ENCODE measurements around the gene TMEM273.

TMEM273 gene

DNA sequence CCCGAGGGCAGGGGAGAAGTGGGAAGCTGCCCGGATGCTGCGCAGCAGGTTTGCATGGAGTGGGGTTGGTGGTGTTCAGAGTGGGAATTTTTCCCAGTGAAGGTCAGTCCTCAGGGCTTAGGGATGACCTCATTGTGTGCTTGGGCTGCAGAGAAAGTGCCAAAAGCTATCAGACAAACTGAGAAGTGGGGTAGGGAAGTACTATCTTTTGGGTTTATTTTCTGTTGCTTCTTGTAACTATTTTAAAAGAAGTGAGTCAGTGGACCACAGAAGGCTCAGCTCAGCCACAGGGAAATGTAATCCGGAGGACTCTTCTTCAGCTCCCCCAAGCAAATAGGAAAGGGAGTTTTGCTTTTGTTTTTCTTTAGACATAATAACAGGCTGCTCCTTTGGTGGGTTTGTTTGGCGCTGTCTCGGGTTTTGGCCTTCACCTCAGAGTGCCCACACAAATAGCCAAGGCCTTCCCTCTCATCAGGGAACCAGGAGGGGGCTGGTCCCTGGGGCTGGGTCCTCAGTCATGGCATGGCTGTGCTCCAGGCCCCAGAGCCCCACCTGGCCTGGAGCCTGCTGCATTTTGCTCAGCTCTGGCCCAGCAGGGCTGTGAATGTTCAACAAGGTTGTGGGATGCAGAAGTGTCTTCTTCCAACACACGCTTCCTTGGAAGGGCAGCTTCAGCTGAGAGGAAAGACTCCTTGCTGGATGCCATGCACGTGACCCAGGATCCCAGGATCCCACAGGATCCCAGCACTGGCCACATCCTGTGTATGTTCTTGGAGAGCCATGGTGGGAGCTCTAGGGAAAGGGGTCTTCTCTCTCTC lies 49.0 kb downstream of the TMEM273 start:
- DNase-seq, result no peak

- DNase-seq, result no peak
Observed at GRCh38 chr10:49138361-49138891, 49.8 kb downstream of the TMEM273 start.

DNA sequence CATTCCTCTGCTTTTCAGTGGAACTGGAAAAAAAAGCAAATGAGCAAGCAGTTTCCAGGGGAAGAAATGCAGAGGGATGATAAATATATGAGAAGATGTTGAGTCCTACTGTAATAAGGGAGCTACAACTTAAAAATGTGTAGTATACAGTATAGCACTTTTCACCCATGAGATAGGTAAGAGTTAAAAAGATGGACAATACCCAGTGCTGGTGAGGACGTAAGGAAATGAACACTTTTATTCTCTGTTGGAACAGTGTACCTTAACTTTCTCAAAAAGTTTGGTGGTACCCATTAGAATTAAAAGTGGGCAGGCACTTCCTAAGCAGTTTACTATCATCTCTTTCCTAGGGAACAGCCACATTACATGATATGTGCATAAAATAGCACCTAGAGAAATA lies 51.7 kb downstream of the TMEM273 start:
- no peak for DNase-seq

GRCh38 chr10:49135575-49136313 lies 52.4 kb downstream of the TMEM273 start:
- no peak for DNase-seq

DNA sequence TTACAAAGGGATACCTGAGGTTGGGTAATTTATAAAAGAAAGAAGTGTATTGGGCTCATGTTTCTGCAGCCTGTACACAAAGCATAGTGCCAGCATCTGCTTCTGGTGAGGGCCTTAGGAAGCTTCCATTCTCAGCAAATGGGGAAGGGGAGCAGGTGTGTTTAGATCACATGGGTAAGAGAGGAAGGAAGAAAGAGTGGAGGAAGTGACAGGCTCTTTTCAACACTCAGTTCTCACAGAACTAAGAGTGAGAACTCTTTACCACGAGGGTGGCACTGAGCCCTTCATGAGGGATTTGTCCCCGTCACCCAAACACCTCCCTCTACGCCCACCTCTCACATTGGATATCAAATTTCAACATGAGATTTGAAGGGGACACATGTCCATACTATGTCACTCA lies 53.9 kb downstream of the TMEM273 start:
- no peak for DNase-seq

GRCh38 chr10:49133706-49134248 lies 54.4 kb downstream of the TMEM273 start, which contains the start of gene FAM170B:
Gene FAM170B (minus strand): TSS chr10:49134021. CDS start chr10:49133918, 103 bp downstream.
- DNase-seq, result no peak

DNA sequence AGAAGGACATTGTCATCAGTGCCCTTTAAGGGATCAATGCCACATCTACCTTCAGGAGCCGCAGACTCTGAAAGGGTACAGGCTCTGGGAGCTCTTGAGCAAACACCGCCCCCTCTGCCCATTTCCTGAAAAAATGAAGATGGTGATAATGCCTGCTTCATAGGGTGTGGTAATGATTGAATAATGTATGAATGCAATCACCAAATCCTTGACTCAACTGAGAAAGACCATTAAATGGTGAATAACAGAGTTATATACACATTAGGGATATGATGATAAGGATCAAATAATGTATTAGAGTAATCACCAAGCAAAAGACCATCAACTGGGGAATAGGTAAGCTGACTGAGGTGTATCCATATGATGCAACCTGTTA lies 55.8 kb downstream of the TMEM273 start:
- DNase-seq, result no peak

- DNase-seq, result no peak
Observed at GRCh38 chr10:49131507-49132361, 56.5 kb downstream of the TMEM273 start.

- no peak for DNase-seq
Observed at GRCh38 chr10:49129376-49129775, 58.8 kb downstream of the TMEM273 start.

- no peak for DNase-seq
Observed at GRCh38 chr10:49128854-49129253, 59.3 kb downstream of the TMEM273 start.

DNA sequence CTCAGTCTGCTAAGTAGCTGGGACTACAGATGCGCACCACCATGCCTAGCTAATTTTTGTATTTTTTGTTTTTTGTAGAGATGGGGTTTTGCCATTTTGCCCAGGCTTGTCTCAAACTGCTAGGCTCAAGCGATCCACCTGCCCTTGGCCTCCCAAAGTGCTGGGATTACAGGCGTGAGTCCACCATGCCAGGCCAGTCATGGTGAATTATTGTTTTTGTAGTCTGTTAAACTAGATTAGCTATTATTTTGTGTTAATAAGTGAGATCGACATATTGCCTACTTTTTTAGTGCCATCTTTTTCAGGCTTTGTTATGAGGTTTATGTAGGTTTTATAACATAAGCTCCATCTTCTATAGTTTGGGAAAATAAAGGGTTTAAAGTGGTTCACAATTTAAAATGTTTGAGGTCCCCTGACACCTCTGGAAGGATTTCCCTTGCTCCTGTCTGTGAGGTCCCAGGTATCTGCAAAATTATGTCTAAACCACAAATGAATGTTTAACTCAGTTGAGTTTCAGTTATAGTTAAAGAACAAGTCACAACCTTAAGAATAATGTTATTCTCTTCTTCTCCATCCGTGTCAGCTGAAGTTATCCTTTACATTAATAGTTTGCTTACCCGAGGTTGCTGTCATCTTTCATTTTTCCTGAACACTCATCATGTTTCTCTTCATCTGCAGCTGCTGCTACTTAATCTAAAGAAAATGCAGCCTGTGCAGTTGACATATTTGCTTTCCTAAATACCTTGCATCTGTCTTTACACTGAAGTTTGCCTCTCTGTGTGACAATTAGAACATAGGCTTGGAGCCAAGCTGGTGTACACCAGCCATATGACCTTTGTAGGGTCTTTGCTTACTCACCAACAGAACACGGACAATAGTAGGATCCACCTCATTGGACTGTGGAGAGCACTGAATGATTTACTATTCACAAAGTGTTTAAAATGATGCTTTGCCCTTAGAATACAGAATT lies 63.9 kb downstream of the TMEM273 start:
- no peak for DNase-seq

DNA sequence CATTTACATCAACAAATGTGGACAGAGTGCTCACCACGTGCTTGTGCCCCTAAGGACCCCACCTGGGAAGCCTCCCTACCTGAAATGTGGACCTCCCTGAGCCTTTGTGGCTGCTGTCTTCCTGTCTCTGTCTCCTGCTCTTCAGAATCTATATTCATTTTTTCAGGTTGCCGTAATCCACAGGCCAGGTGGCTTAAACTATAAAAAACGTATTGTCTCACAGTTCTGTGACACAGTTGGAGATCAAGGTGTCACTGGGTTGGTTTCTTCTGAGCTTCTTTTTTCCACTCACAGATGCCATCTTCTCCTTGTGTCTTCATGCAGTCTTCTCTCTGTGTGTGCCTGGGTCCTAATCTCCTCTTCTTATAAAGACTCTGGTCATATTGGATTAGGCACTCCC lies 67.3 kb downstream of the TMEM273 start:
- DNase-seq, result no peak

- no peak for DNase-seq
Observed at GRCh38 chr10:49119746-49120145, 68.4 kb downstream of the TMEM273 start.

GRCh38 chr10:49118430-49119074 lies 69.6 kb downstream of the TMEM273 start:
- DNase-seq, result no peak

- DNase-seq, result no peak
Observed at GRCh38 chr10:49117376-49118070, 70.7 kb downstream of the TMEM273 start.

DNA sequence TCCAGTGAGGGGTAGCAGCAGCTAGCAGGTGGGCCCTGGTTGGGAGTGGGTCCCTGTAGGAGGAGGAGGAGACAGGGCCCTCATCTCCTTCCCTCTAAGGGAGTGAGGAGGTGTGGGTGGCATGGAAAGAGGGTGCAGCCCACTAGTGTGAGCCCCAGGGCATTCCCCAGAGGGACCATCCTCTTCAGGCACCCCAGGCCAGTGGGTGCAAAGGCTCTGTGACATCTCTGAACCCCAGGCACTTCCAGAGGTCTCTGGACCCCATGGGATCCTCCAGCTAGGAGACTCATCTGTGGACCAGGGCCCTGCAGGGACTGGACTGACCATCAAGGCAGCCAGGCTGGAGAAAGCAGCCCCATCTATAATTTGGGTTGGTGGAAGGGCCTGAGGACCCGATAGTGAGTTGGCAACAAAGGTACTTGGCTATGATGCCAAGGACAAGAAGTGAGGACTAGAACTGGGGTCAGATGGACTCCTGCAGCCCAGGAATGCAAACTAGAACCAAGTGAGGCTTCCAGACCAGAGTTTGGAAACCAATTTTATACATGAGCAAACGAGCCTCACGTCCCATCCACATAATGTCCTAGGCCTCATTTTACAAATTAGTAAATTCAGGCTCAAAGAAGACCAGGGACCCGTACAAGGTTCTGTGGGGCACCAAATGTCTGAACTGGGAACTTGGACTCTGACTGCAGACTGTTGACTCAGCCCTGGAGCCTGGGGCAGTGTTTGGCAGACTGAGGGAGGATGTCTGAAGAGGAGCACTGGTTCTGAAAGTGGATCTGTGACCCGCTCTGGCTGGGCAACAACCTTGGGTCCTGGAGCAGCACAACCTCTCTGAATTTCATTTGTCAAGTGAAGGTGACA lies 71.4 kb downstream of the TMEM273 start:
- DNase-seq, result no peak

DNA sequence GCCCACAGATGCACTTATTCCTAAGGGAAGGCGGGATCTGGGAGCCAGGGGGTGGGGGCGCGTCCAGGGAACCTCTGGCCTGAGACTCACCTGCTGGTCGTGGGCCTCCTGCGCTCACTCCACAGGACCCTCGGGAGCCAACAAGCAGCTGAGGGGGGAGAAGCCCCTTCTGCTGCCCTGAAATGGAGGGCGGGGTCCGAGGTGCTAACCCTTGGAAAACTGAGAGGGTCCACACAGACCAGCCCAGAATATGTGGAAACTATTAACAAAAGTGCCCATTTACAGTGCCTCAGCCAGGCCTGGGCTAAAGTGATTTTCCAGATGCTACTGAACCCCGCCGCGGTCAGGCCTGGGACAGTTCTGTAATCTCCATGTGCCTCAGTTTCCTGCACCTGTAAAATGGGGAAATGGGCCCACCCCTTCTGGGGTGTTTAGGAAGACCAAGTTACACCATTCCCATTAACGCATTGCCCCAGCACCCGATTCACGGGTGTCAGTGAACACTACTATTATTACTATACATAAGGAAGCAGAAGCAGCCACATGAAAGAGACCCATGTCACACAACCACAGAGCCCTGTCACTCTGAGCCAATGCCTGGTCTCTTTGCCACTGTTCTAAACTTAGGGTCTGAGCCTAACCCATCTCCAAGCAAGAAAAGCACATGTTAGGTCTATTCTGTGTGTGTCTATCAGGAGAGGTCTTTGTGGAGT lies 72.2 kb downstream of the TMEM273 start:
- DNase-seq, result no peak

DNA sequence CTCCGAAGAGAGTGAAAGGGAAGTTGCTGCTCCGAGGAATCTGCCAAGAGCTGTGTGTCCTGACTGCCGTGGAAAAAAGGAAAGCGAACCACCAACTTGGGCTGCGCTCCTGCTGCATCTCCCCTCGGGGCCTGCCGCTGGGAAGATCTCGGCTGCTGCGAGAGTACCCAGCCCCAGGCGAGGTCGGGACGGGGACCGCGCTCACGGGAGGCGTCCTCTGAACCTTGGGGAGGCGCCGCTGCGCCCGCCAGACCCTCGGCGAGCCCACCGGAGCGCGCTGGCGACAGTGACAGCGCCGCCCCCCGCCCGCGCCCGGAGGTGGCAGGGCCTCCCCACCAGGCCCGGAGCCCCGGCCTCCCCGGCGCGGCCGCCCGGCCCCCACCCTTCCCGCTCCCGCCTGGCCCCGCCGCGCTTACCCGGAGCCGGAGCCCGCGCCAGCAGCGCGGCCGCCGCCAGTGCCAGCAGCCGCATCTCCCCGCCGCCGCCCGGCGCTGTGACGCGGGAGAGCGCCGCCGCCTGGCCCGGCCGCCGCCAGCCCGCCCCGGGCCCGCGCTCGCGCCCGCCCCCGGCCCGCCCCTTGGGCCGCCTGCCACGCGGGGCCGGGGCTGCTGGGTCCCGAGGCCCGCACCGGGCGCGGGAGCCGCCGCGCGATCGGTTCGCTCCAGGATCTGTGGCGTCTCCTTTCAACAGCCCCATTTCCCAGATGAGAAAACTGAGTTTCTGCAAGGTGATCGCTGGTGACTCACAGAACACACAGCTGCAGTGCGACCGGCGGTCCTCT lies 73.0 kb downstream of the TMEM273 start, which contains the start of gene VSTM4:
Gene VSTM4, minus strand, starts transcription at position 508 of the 781 bp plus-strand sequence. Its CDS starts 37 bp downstream, at position 471.
- DNase-seq, result no peak

Measured in CD4-positive, alpha-beta T cell treated with Interferon gamma for 1 hour (primary cell).